DMS153 treated with DMSO at 0.1 percent for 48 hours (cell line): Measurements from ENCODE around the gene BIRC2.
"Not testable (repeated sequence)": the region's sequence is repeated elsewhere in the genome, so short reads cannot be mapped to it uniquely, and the experiment has no call there.

Experiments used
- DNase-seq: peaks from one replicate; lab custom pipeline; 2025; ENCODE audit not compliant: unreplicated experiment; lab: John Stamatoyannopoulos, UW

Gene BIRC2

GRCh38 chr11:102346748-102347461 lies at the start of gene BIRC2:
Gene BIRC2 (plus strand): TSS chr11:102347214. CDS start chr11:102349855, 2,641 bp downstream.
- peak; percentile 82 for DNase-seq

DNA sequence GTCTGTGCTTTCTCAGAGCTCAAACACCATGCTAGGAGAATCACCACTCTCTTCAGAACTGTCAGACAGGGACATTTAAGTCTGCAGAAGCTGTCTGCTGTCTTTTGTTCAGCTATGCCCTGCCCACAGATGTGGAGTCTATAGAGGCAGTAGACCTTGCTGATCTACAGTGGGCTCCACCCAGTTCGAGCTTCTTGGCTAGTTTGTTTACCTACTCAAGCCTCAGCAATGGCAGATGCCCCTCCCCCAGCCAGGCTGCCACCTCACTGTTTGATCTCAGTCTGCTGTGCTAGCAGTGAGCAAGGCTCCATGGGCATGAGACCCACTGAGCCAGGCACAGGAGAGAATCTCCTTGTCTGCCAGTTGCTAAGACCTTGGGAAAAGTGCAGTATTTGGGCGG lies 46.2 kb upstream of the BIRC2 start:
- not testable (repeated sequence) for DNase-seq

DNA sequence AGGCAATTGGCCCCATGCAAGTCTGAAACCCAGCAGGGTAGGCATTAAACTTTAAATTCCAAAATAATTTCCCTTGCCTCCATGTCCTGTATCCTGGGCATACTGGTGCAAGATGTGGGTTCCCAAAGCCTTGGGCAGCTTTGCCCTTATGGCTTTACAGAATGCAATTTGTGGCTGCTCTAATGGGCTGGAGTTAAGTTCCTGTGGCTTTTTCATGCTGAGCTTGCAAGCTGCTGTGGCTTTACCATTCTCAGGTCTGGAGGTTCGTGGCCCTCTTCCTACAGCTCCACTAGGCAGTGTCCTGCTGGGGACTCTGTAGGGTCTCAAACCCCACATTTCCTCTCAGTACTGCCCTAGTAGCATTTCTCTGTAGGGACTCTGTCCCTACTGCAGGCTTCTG lies 44.8 kb upstream of the BIRC2 start:
- no peak for DNase-seq

- no peak for DNase-seq
These were observed 42.3 kb upstream of the BIRC2 start for GRCh38 chr11:102304686-102305085.

DNA sequence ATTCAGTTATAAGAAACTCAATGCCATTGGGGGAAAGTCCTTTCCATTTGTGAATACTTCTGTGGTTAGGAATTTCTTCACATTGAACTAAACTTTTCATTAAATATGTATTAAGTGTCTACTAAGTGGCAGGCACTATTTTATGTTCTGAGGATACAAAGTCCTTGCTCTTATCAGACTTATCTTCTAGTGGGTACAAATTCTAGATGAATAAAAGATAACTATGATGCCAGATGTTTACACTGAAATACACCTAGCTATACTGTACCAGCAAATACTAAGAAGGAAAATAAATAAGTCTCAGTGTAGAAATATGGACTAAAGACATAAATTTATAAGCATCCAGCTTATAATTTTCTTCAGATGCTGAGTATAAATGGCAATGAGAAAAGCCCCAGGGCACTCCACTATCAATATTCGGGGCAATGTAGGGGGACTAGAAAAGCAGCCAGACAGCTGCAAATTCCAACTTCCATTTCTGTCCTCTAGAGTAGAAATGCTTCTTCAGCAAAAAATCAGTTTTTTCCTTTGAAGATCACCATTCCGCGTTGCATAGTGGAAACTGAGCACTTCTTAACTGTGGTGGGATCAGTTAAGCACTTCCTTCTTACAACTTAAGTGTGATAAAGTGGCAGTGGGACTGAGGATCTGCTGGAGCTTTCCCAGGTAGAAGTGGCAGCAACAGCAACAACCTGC lies 41.5 kb upstream of the BIRC2 start:
- DNase-seq: no peak

DNA sequence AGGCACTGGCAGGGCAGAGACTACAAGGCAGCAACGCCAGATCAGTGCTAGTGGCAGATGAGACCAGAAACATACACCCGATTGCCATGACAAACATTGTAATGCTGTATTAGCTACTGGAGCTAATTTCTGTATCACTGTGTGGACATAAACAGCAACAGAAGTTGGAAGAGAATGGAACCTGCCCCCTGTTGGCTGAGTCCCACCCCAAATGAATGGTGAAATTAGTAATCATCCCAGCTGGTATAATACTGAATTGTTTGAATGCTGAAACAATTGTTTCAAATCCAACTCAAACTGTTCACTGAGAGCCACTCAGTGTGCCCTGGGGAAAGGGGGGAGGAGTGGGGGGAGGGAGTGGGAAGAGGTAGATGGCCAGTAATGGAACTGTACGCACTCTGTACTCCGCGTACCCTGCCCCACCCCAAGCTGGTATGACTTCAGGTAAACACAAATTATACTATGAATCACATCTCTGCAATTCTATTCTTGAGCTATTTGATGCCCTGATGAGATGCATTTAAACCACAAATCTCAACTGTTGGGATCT lies 40.9 kb upstream of the BIRC2 start:
- DNase-seq: no peak

GRCh38 chr11:102306817-102307726 lies 39.9 kb upstream of the BIRC2 start:
- DNase-seq: peak; percentile 18

DNA sequence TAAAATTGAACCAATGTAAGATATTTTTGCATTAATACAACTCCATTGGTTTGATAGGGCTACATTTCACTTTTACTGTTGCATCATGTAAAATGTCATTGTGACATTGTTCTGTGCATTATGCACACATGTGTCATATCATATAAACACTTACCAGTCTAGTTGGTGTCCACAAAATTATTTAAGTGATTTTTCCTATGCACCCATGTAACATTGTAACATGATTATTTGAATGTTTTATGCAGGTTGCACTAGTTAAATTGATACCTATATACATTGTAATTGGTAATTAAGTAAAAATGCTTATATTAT lies 39.3 kb upstream of the BIRC2 start:
- DNase-seq: no peak

GRCh38 chr11:102309621-102310541 lies 37.1 kb upstream of the BIRC2 start:
- DNase-seq: no peak

GRCh38 chr11:102312667-102313066 lies 34.3 kb upstream of the BIRC2 start:
- peak; percentile 18 for DNase-seq

GRCh38 chr11:102313238-102313940 lies 33.6 kb upstream of the BIRC2 start:
- no peak for DNase-seq

GRCh38 chr11:102314784-102315183 lies 32.2 kb upstream of the BIRC2 start:
- no peak for DNase-seq

DNA sequence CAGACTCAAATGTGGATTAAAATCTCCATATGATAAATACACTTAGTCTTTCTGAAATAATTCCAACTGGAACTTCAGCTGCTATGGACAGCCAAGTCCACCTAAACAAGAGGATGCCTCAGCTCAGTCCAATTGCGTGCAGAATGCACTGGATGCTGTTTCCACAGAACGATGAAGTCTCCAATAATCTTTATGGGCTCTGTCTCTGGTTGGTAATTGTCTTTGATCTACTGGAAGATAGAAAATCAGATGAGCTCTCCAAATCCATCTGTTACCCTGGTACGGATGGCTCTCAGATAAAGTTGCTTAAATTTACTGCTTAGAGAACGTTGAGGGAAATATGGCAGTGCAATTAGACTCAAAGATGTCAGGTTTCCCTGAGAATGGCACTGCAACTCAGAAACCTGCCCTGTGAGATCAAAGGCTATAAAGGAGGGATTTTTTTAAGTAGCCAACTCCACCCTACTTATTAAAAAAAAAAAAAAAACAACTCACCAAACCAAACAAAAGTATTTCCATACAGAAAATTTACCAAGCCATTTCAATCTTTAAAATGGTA lies 30.6 kb upstream of the BIRC2 start:
- no peak for DNase-seq

DNA sequence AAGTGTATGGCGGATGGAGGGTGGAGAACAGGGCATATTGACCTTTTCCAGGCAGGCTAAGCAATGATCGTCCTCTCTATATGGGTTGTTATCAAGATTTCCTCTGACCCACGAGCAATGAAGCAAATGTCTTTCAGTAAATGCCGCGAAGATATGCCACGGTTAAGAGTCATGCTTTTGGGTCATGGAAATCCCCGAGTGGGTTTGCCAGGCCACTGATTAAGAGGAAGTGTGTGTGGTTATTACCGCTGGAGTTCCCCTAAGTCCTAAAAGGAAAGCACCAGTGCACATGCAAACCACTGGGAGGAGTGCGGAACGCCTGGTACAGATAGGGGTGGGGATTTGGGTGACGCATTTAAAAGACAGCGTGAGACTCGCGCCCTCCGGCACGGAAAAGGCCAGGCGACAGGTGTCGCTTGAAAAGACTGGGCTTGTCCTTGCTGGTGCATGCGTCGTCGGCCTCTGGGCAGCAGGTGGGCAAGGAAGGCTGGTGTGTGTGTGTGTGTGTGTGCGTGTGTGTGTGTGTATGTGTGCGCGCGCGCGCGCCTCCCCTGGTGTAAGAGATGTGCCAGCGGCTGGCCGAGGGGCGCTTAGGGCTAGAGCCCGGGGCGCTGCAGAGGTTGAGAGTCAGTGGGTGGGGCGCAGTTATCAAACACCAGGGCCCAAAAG lies 29.8 kb upstream of the BIRC2 start, which contains the start of gene BIRC3:
Gene BIRC3, plus strand, starts transcription at position 386 of the 669 bp plus-strand sequence. CDS start 7,026 bp downstream, outside the sequence.
- peak; percentile 84 for DNase-seq

DNA sequence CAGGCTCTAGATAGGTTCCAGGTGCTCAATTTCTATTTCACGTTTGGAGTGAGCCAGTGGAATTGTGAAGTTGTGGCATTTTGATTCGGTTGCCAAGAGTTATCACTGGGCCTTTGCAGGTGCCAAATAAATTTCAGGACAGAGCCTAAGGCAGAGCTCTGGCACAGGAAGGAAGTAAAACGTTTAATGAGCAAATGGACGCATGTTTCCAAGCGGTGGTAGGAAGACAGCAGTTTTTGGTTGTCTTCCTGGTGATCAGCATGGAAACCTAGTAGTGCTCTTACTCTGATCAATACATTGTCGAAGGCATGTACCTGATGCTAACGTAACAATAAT lies 29.3 kb upstream of the BIRC2 start:
- DNase-seq: no peak

DNA sequence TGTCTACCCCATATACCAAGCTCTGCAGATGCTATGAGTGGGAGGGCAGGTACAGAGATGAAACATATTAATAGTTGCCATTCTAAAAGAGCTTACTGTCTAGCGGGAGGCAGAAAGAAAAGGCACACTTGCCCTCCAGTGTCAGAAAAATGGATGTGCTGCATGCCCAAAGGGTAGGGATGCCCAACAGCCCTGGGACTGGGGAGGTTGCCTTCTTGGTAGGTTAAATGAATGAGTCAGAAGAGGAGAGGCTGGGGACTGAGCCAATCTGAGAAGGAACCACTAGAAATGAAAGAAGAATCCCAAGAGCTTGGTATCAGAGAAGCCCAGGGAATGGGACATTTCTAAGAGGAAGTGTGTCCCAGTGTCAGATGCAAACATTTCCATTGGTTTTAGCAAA lies 28.5 kb upstream of the BIRC2 start:
- no peak for DNase-seq

- no peak for DNase-seq
These were observed 27.5 kb upstream of the BIRC2 start for GRCh38 chr11:102319544-102319943.

DNA sequence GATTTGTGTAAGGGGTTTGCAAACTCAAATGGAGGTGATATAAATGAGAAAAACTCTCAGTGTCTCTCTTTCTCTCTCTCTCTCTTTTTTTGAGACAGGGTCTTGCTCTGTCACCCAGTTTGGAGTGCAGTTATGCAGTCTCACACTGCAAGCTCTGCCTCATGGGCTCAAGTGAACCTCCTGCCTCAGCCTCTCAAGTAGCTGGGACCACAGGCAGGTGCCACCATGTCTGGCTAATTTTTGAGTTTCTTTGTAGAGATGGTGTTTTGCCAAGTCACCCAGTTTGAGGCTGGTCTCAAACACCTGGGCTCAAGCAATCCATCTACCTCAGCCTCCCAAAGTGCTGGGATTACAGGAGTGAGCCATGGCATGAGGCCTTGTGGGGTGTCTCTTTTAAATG lies 26.8 kb upstream of the BIRC2 start:
- no peak for DNase-seq

DNA sequence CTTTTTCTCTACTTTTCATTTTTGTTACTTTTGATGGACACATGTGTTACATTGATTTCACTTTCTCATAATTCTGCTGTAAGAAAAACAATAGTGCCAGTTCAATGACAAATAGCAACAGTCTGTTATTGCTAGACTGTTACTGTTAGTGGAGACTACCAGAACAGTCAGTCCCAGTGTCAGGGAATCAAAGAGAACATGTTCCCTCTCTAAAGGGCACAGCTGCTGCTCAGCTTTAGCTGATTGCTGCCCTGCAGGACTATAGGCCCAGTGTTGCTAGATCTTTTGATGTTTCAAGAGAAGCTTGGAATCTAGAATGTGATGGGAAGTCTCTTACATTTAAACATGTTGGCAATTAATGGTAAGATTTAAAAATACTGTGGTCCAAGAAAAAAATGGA lies 26.3 kb upstream of the BIRC2 start:
- no peak for DNase-seq
